Measurements from ENCODE around the gene SRC.

Gene SRC

GRCh38 chr20:37454636-37455385, 108.9 kb downstream of the SRC start:
- TF ChIP-seq FOXP2 (optimal IDR thresholded peaks at IDR 0.05; ENCODE audit: control extremely low read depth, extremely low read length, insufficient read depth): no peak
- no peak for TF ChIP-seq EZH2 (IDR thresholded peaks at IDR 0.05)
- no peak for TF ChIP-seq POLR2AphosphoS5 (IDR thresholded peaks at IDR 0.05; ENCODE audit: borderline replicate concordance, low read depth, low read length)
- no peaks in the 10 kb centered on the region for H3K36me3 ChIP-seq (ENCODE audit: insufficient read depth, low read length)
- no peak overlapping the region for H3K27ac ChIP-seq
- no peak for DNase-seq (ENCODE audit: low read depth, low spot score)
- peaks cover 5% of the 10 kb centered on the region; the same call in 1 of the 2 replicates for H3K9me3 ChIP-seq (ENCODE audit: low read depth, low read length)
- no peak overlapping the region for H3K4me3 ChIP-seq
- H3K9ac ChIP-seq (ENCODE audit: insufficient read length): no peak overlapping the region
